ENCODE measurements around the gene PHF12.

DNA sequence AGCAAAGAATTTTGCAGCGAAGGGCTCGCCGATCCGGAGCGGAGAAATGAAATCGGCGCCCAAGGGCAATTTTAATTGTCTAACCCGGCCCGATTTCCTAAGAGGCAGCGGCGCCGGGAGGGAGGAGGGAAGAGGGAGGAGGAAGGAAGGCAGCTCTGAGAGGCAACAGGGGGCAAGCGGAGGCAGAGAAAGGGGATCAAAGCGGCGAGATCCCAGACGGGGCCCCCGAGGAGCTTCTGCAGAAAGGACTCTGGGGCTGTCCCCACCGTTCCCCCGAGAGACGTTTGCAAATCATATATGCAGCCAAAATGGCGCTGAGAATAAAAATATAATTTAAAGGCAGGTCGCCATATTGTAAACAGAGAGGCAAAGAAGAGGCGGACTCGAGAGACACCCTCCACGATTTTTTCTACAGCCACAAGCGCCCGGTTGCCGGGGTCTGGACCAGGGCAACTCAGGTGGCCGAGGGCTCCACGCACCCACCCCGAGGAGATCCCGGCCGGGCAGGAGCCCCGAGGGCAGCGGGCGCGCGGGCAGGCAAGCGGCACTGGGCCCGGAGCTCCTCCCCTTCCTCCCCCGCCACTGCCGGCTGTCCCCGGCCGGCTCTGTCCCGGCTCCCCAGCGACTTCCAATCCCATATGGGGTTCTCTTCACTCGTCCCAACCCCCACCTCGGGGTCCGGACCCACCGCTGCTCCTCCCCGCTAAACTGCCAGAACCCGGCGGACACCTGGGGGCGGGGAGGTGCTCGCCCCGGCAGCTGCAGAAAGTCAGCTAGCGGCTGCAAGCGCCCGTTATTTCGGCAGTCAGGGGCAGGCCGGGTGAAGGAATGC lies 1.9 kb downstream of the PHF12 start:
- TF ChIP-seq, protein P1, sequence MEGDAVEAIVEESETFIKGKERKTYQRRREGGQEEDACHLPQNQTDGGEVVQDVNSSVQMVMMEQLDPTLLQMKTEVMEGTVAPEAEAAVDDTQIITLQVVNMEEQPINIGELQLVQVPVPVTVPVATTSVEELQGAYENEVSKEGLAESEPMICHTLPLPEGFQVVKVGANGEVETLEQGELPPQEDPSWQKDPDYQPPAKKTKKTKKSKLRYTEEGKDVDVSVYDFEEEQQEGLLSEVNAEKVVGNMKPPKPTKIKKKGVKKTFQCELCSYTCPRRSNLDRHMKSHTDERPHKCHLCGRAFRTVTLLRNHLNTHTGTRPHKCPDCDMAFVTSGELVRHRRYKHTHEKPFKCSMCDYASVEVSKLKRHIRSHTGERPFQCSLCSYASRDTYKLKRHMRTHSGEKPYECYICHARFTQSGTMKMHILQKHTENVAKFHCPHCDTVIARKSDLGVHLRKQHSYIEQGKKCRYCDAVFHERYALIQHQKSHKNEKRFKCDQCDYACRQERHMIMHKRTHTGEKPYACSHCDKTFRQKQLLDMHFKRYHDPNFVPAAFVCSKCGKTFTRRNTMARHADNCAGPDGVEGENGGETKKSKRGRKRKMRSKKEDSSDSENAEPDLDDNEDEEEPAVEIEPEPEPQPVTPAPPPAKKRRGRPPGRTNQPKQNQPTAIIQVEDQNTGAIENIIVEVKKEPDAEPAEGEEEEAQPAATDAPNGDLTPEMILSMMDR (IDR thresholded peaks at IDR 0.05; ENCODE audit: low read depth, low read length, poor library complexity, severe bottlenecking), result no peak
- no peak for TF ChIP-seq EZH2phosphoT487 (IDR thresholded peaks at IDR 0.05; ENCODE audit: borderline replicate concordance, low read length)
